Brain microvascular endothelial cell (primary cell): Measurements from ENCODE around the gene ACTA2.

ENCODE experiments used
- DNase-seq: peaks from one replicate; pipeline ENCODE4 v3.0.0-alpha.2; 2020
- H3K27ac ChIP-seq: fragments of 250-450 bp; sonication (Bioruptor Pico); 2 replicates; pipeline ENCODE4 v1.5.1; 2020; ENCODE audit warnings: mild to moderate bottlenecking, moderate library complexity
- H3K27me3 ChIP-seq: fragments of 250-450 bp; sonication (Bioruptor Pico); replicated peaks from 2 replicates; pipeline ENCODE4 v1.5.1; 2020; ENCODE audit warnings: mild to moderate bottlenecking
- H3K36me3 ChIP-seq: fragments of 250-450 bp; sonication (Bioruptor Pico); replicated peaks from 2 replicates; pipeline ENCODE4 v1.5.1; 2020; ENCODE audit warnings: mild to moderate bottlenecking
- H3K4me3 ChIP-seq: 2 replicates; pipeline ENCODE4 v1.5.1; 2011; ENCODE audit warnings: low read depth, mild to moderate bottlenecking, control low read depth, low read length, moderate library complexity
- in situ Hi-C: cut with HindIII; loops from 2 replicates; pipeline ENCODE4 v1.10.0; 2017; ENCODE audit warnings: low sequenced_read_pairs, low pct_ligation_motif_present
- TF ChIP-seq, protein P1 (sequence below): IDR thresholded peaks from 2 replicates; pipeline ENCODE4 v1.5.1; 2011; ENCODE audit warnings: low read depth, mild to moderate bottlenecking, moderate library complexity, low read length, control low read depth, inconsistent platforms; ENCODE audit errors: missing control alignments

The ACTA2 gene

DNA sequence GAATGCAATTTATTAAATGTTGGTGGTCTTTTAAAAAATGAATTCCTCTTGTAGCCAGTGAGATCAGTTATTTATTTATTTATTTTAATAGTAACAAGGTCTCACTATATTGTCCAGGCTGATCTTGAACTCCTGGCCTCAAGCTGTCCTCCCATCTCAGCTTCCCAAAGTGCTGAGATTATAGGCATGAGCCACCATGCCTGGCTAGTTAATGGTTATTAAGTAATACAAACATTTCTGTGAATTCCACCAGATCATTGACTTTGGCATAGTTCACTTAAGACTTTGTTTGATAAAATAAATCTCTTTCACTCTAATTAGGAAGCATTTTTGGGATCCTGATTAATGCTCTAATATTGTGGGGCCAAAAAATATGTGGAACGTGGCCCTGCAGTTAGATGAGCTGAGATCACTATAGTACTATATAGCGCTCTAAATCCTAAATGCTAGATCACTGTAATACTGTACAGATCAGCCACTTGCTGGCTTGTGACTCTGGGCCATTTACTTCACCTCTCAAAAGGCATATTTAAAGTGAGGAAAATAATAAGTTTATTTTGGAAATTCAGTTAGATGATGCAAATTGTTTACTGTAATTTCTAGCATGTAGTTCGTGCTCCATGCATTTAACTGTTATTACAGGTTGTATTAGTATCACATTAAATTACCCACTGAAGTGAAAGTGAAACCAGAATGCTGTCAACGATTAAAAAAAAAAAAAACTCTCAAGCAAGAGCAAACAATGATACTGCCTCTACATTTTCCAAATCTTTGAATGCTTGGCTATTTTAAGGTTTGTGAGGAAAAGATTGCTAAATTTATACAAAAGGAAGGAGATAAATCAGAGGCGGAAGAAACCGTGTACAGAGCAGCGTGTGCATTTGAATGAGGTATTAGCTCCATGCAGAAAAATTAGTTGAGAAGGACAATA is 22.1 kb upstream of the ACTA2 start:
- peak overlapping the region; percentile 42 for H3K4me3 ChIP-seq
- H3K36me3 ChIP-seq: no peaks in the 10 kb centered on the region
- TF ChIP-seq, protein P1, sequence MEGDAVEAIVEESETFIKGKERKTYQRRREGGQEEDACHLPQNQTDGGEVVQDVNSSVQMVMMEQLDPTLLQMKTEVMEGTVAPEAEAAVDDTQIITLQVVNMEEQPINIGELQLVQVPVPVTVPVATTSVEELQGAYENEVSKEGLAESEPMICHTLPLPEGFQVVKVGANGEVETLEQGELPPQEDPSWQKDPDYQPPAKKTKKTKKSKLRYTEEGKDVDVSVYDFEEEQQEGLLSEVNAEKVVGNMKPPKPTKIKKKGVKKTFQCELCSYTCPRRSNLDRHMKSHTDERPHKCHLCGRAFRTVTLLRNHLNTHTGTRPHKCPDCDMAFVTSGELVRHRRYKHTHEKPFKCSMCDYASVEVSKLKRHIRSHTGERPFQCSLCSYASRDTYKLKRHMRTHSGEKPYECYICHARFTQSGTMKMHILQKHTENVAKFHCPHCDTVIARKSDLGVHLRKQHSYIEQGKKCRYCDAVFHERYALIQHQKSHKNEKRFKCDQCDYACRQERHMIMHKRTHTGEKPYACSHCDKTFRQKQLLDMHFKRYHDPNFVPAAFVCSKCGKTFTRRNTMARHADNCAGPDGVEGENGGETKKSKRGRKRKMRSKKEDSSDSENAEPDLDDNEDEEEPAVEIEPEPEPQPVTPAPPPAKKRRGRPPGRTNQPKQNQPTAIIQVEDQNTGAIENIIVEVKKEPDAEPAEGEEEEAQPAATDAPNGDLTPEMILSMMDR: no peak
- no peak for DNase-seq
- H3K27ac ChIP-seq: peak overlapping the region; percentile 62
- in situ Hi-C loops: no loop called here
- H3K27me3 ChIP-seq: no peaks in the 10 kb centered on the region

DNA sequence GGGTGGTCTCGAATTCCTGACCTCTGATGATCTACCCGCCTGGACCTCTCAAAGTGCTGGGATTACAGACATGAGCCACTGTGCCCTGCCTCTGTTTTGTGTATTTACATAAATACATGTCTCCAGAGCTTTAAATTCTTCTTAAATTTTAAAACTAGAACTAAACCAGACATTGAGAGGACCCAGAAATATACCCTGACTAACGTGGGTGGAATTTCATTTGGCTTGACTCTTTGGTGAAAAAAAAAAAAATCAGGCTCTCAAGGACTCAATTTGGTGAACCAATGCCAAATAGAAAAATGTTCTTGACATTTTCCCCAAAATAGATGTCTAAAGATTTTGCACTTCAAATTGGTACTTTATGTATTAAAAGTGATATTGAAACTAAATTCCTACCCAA is 21.4 kb upstream of the ACTA2 start:
- in situ Hi-C loops: no loop called here
- Histone ChIP-seq H3K27ac (no peak overlapping the region), H3K27me3 (no peaks in the 10 kb centered on the region), H3K4me3 (no peak overlapping the region), H3K36me3 (no peaks in the 10 kb centered on the region)
- TF ChIP-seq, protein P1: no peak
- DNase-seq: no peak

DNA sequence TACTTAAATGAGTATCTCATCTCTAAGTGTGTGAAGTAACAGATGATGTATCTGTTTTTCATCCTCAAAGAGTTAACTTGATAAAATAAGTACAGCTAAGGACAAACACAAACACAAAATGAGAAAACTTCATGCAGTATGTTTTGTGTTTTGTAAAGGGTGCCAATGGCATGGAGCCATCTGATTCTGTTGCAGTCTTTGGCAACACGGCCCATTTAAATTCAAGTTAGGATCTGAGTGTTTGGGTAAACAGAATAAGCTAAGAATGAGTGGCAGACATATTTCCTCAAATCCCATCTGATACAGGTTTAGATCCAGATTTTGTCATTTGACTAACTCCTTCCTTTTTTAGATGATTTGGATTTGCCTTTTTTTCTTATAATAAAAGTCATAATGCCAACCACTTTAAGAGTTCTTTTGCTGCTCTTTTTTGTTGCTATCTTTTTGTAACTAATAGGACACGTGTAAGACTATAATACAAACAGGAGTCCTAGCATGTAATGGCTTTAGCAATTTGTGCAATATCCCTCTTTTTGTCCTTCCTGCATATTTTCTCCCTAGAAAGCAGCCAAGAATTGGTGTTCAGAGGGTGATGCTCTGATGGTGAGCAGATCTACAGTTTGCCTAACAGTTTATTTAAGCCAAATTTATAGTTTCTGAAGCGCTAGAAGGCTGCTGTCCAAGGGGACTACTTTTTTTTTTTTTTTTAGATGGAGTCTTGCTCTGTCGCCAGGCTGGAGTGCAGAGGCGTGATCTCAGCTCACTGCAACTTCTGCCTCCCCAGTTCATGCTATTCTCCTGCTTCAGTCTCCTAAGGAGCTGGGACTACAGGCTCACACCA is 18.9 kb upstream of the ACTA2 start:
- DNase-seq: no peak
- no peaks in the 10 kb centered on the region for H3K36me3 ChIP-seq
- H3K27ac ChIP-seq: no peak overlapping the region
- H3K4me3 ChIP-seq: no peak overlapping the region
- no peaks in the 10 kb centered on the region for H3K27me3 ChIP-seq
- TF ChIP-seq, protein P1: no peak
- in situ Hi-C loops: no loop called here

DNA sequence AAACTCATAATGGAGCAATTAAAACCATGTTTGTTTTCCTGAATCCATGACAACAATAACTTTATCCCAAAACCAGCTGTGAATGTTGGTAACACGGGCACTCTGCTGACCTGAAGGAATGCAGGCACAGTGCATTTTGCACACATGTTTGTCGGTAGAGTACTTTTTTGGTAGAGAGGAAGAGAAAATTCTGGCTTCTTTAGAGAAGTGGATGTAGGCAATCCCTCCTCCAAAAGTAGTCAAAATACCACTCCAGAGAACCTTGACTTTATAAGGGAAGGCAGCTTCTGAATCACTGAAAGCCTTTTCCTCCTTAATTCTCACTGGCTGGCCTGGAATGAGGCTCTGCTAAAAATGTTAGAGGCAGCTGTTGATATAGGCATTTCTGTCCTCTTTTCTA is 15.8 kb upstream of the ACTA2 start:
- H3K4me3 ChIP-seq: no peak overlapping the region
- H3K27ac ChIP-seq: no peak overlapping the region
- H3K27me3 ChIP-seq: no peaks in the 10 kb centered on the region
- in situ Hi-C loops: no loop called here
- DNase-seq: no peak
- H3K36me3 ChIP-seq: no peaks in the 10 kb centered on the region
- TF ChIP-seq, protein P1: no peak

DNA sequence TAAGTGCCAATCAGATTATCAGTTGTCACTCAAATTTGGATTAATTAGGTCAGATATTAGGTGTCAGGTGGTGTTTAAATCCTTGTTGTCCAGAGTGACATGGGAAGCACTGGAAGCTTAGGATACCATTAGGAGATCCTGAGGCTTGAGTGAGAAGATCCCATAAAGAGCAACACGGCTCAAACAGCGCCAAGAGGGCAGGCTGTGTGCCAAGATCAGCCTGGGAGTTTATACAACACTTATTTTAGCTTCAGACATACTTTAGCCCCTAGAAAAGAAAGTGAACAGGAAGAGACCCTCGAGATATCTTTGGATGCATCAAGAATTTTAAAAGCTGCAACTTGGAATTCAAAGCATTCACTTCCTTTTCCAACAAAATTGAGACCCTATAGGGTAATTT is 14.2 kb upstream of the ACTA2 start:
- no peaks in the 10 kb centered on the region for H3K27me3 ChIP-seq
- TF ChIP-seq, protein P1: no peak
- no peak overlapping the region for H3K27ac ChIP-seq
- no peak overlapping the region for H3K4me3 ChIP-seq
- no peaks in the 10 kb centered on the region for H3K36me3 ChIP-seq
- no peak for DNase-seq
- in situ Hi-C loops: no loop called here
